Uterus (tissue), 2 donors: ENCODE measurements around the gene IBA57.

Experiments
- CTCF ChIP-seq, 4 experiments: fragments of 200-600 bp in 2 of 4; fragments of 450-650 bp in 2 of 4; sonication (generic) in 2 of 4; IDR thresholded peaks; one replicate each; pipeline ENCODE4 v1.5.1; 2016 to 2019; ENCODE audit warnings: antibody characterized with exemption in 4 of 4, mild to moderate bottlenecking in 2 of 4, moderate library complexity in 1 of 4
- POLR2A ChIP-seq, 2 donors: fragments of 450-650 bp; IDR thresholded peaks; one replicate each; pipeline ENCODE4 v1.6.1; 2016; ENCODE audit warnings: antibody characterized with exemption in 2 of 2, mild to moderate bottlenecking in 1 of 2, moderate library complexity in 1 of 2

- TF ChIP-seq POLR2A (IDR thresholded peaks at IDR 0.05) (no peak), CTCF (IDR thresholded peaks at IDR 0.05) (no peak)
These were observed 49.5 kb downstream of the IBA57 start for GRCh38 chr1:228214921-228215662.
